Activated gamma-delta T cell (primary cell): ENCODE measurements around the gene TMEM140.
"Not testable (repeated sequence)": the region's sequence is repeated elsewhere in the genome, so short reads cannot be mapped to it uniquely, and the experiment has no call there.

Experiments
- DNase-seq: peaks from one replicate; lab custom pipeline; 2025; lab: John Stamatoyannopoulos, UW

Gene TMEM140

DNA sequence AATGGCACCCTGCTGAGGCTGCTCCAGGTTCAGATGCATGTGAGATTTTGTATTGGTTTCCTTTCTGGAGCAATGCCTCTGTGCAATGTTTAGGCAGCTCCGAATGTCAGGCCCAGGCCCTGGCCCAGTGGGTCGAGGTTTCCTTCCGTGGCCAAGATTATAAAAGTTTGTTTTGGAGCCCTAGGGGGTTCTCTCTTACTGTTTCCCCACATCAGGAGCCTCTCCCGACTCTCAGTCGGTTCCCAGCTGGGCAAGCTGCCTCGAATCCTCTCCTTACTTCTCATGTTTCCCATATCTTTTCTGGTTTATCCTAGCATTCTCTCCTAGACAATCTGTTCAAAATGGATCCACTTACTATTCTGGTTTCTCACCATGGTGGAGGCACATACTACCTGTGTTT is 11.0 kb downstream of the TMEM140 start:
- no peak for DNase-seq

DNA sequence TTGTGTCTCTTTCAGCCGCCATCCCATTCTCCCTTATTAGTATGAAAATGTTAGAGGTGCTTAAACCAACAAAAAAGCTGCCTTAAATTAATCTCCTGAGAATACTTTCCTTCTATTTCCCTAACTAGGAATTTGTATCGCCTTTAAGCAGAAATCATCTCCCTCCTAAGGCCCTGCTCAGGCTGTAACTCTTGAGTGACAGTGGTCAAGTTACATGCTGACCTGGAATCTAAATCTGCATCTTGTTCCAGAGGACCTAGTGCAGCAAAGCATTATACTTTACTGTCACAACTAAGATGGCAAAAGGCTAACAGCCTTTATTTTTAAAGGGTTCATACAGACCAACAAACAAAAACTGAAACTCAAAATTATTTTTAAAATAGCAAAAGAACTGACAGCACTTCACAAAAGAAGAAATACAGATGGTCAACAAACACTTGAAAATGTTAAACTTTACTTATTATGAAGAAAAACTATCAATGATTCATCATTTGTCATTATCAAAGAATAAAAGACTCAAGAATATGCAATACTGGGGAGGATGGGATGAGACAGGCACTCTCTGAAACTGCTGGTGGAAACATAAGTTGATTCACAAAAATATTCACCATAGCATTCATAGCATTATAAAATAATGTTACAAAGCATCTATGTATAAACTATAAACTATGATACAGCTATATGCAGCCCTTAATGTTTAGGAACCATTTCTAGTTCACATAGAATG is 11.7 kb downstream of the TMEM140 start:
- DNase-seq, result no peak

DNA sequence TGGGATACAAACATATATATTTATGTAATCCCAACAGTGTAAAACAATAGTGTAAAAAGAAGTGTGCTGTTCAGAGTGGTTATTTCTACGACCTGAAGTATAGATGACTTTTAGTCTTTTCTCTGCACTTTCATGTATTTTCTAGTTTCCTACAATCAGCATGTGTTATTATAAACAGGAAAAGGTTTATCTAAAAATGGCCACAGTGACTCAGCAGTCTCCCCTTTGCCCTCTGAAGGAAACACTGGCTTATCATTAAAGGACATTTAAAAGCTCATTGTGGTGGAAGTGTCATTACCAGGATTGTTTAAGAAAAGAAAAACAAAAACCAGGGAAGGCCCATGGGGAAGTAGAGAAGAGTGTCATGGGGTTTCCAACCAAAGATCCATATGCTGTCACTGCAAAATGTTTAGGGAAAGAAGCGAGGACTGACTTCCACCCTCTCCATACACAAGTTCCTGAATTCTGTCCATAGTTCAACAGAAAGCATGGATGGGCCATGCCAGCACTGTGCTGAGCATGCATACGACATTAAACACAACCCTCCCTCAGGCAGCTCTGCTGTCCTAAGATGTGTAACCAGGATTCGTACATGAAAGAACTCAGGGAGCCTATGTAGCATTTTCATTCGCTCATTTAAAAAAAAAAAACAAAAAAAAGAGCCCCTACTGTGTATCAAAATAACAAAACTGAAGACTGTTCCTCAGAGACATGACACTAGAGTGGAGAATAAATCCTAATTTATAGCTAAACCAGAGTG is 12.4 kb downstream of the TMEM140 start:
- DNase-seq, result no peak

DNA sequence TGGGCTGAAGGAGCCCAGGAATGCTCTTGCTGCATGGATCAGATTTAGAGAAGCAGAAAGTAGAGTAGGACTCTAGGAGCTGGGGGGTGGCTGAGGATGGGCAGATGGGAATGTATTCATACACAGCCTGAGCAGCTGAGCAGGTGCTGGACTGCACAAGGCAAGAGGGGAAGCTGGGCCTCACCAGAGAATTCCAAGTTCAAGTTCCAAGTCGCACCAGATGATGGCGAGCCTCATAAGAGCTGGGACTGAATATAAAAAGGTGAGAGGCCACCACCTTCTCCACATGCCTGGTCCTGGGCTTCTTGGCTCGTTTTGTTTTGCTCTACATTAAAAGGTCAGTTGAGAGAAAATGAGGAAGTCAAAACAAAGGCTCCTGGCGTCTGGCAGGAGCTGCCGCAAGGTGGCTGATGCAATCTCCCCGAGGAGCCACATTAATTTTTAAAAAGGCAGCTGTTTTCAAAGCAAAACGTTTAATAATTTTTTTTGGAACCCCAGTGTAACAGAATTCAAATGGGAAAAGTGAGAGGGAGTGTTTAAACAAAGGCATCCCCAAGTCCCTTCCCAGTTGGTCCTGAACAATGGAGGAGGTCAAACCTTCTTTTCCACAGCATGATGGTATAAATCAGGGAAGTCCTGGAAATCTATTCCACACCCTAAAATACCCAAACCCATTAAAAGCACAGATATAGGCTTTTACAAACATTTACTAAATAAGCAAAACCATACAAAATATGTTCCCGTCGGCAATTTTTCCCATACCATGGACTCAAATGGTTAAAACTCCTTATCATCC is 13.2 kb downstream of the TMEM140 start:
- DNase-seq, result no peak

DNA sequence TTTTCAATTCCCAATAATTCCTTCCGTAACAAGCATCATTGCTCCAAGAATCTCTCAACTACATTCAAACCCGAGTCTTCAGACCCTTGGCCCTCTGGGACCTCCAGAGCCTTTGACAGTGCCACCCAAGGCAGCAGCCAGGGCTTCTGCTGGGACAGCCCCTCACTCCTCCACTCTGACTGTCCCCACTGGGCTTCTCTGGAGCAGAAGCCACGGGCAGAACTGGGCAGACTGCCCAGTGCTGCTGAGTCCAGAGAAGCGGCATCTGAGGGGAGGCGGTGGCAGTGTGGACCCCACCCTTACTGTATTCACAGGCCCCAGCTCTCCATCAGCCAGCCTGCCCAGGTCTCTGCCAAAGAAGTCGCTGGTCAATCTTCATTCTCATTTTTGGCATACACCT is 13.8 kb downstream of the TMEM140 start:
- DNase-seq, result no peak

DNA sequence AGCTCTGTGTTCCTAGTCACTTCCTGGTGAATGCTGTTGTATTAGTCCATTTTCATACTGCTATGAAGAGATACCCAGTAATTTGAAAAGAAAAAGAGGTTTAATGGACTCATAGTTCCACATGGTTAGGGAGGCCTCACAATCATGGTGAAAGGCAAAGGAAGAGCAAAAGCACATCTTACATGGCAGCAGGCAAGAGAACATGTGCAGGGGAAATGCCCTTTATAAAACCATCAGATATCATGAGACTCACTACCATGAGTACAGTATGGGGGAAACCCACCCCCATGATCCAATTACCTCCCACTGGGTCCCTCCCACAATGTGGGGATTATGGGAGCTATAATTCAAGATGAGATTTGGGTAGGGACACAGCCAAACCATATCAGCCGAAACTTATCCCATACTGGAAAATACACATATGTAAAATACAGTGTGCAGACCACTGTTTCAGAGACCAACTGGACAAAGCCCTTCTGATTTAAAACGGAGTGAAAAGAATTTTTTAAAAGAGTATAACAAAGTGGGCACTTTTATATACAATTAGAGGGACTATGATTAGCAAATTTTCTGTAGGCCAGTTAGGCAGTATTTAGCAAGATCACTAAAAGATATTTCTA is 14.6 kb downstream of the TMEM140 start:
- no peak for DNase-seq

DNA sequence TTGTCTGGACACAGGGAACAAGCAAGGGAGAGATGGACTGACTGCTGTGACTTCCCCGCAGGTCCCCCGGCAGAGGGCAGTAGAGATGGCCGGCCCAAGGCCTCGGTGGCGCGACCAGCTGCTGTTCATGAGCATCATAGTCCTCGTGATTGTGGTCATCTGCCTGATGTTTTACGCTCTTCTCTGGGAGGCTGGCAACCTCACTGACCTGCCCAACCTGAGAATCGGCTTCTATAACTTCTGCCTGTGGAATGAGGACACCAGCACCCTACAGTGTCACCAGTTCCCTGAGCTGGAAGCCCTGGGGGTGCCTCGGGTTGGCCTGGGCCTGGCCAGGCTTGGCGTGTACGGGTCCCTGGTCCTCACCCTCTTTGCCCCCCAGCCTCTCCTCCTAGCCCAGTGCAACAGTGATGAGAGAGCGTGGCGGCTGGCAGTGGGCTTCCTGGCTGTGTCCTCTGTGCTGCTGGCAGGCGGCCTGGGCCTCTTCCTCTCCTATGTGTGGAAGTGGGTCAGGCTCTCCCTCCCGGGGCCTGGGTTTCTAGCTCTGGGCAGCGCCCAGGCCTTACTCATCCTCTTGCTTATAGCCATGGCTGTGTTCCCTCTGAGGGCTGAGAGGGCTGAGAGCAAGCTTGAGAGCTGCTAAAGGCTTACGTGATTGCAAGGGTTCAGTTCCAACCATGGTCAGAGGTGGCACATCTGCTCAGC is 16.6 kb downstream of the TMEM140 start:
- no peak for DNase-seq

DNA sequence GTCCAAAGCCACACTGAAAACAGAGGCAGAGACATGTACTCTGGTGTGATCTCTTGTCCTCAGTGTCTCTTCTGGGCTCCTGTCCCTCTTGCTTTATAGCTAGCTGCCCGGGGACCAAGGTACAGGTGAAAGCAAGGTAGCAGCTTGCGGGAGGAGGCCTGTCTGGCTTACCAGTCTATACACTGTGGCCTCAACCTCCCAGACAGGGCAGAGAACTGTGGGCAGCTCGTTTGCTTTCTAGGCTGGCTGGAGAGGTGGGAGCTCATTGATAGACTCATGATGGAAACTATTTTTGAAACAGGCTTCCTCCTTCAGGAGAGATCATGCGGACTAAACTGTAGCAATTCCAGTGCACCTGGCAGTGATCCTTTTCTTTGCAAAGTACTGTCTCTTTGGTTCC is 18.0 kb downstream of the TMEM140 start:
- no peak for DNase-seq

DNA sequence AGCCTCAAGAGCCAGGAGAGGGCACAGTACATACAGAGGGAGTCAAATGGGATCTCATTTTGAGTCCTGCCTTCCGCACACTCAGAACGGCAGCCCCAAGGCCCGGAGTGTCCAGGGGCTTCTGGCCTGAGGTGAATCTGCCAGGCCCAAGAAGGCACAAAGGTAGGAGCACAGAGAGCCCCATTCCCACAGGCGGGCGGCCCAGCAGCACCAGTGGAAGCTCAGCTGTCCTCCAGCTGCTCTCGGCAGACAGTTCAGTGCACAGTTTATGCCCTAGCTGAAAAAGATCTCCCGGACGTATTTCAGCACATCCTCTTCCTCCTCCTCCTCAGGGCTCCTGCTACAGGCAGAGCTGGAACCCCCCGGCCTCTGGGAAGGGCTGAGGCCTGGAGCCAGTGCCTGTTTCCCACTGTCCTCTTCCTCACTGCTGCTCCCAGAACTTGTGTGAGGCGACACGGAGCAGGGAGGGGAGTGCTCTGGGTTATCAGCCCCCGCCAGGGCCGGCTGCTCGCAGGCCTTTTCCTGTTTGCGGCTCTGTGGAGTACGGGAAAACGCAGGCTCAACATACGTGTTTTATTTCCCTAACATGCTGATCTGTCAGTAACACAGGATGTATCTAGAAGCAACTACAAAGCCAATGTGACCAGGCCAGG is 18.6 kb downstream of the TMEM140 start:
- DNase-seq, result no peak

DNA sequence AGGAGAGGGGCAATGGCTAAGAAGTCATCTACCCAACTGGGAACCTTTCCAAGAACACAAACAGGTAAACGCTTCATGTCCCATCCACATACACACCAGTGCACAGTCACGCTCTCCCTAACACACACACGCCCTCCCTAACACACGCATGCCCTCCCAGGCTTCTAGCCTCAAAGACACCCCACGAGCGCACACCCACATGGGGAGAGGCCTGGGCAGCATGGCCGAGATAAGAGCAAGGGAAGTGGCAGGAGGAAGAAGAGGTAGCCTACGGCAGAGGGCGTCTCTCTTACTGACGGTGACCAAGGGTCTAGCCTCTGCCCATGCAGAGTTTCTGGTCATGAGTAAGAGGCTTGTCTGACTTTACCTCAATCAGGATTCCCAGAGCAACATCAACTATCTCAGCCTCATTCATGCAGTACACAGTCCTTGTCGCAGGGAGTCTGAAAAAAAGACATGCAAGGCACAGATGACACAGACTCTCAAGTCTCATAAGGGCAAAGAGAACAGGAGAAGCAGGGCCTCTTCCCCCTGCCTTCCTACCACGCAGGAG is 19.6 kb downstream of the TMEM140 start:
- DNase-seq, result no peak

DNA sequence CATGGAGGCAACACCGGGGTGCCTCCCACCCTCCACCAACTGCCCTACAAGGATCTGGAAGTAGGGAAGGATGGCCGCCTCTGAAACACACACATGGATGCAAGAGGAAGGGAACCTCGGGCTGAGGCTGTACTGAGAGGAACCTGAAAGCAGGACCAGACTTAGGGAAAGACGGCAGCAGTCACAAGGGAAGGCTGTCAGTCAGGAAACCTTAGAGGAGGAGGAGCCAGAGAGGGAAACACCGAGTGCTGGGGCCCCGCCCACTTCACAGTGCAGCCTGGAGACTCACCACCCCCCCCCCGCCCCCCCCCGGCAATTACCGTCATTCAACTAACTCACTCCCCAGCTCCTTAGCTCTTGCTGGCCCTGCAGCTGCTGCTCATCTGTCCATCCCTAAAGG is 20.1 kb downstream of the TMEM140 start:
- DNase-seq, result no peak

DNA sequence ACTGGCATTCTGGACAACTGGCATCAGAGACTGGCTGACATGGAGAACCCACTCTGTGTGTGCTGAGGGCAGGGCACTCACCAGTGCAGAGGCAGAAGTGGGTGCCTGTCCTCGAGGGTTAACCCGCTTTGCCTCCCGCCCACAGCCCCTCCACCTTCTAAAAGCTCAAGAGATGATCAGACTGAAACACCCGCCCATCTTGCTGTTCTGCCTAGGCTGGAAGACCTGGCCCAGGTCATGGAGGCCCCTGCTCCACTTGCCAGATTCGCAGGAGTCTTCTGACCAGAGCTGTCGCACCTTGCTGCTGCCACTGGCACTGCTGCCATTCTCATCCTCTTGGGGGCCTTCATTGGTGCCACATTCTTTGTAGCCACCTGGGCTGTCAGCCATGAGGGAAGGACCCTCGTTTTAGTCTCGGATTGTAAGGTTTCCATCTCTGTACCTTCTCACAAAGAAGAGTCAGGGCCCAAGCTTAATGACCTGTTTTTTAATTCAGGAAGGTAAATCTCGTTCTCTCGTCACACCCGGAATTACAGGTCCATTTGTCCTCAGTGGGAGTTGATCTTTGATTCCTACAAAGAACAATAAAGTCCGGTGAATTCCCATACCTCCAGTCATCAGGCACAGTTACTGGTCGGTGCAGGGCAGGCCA is 20.7 kb downstream of the TMEM140 start:
- DNase-seq, result no peak

DNA sequence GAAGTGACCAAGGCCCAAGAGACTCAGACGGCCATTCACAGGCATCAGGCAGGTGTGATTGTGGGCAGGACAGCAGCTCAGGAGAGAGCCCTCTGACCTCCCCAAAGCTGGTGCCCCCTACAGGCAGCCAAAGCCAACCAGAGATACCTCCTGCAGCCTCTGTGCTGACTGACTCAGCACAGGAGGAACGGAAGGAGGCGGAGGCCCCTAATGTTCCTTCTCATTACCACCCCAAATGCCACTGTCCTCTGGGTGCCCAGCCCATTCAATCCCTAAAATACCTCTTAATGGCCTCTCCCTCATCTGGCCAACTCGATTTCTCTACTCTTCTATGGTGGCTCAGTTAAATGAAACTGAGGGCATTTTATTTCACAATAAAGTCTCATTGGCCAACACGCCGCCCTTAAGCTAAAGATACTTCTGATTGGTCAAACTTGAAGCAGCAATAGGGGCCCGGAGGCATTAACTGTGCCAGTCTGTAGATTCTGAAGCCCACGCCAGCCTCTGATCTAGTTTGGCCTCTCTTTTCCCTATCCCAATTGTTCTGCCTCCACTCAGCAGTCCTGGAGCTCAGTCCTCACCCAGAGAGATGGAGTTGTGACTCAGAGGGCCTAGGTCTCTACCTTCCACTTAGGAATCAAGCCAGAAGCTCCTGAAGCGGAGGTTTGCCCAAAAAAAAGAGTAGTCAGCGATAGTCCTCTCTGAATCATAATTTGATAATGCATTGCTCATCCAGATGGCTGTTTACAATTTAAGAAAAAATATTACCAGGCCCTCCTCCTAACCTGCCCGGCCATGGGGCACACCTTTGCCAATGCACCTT is 21.5 kb downstream of the TMEM140 start:
- DNase-seq, result no peak

DNA sequence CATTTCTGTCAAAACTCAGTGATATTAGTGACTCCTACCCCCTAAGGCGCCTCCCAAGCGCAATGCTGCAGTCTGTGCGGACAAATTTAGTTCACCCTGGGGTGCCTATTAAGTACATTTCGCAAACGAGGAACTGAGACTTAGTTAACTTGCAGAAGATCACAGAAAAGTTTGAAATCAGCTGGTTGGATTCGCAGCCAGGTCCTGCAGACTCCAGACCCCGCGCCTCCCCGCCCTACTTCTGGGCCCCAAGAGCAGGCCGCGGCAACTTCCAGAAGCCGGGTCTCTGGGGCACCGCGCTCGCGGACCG is 22.0 kb downstream of the TMEM140 start:
- DNase-seq, result no peak

DNA sequence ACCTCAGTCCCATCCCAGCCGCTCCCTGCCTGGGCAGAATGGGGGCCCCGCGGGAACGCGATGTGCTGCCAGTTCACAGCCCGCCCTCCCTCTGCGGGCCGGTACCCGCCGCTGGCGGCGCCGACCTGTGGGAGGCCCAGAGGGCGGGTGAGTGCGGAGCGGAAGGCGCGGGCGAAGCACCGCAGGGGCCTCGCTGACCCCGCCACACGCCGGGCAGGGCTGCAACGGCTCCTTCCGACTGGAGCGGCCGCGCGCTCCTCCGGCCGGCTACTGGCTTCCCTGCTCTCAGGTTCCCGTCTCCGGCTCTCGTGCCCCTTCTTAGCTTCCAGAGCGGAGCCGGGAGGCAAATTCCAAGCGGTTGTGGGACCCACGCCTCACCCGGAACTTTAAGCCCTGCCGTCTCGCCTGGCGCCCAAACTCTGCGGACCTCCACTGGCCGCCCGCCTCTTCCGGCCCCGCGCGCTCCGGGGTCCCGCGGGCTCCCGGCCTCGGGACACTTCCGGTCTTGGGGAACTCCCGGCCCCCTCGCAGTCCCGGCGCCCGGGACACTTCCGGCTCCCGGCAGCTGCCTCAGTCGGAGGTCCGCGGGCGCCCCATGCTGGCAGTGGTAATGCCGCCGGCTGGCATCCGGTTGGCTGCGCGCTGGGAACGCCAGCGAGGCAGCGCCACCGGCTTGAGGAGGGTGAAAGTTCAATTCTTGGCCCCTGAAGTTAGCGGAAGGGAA is 22.6 kb downstream of the TMEM140 start, which contains the start of gene CYREN:
TSS of gene CYREN (minus strand) at position 434 of the 724 bp plus-strand sequence. CDS start 1,785 bp downstream, outside the sequence.
- peak; percentile 85 for DNase-seq

DNA sequence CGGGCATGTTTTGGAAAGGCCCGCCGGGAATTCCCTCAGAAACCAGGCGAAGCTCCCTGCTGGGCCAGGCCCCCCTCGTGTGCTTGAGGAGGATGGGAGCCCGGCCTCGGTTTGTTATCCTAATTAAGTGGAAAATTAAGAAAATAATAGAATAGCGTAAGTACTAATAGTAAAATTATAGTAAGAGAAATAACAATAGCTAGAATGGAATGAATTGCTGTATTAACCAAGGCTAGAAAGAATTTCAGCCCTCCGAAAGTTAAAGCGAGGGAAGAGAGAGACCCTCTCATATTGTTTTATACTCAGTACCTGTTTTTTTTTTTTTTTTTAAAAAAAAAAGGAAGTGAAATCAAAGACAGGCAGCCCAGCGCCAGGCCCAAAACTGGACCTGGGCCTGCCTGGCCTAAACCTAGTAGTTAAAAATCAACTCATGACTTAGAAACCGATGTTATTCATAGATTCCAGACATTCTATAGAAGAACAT is 23.2 kb downstream of the TMEM140 start:
- DNase-seq, result not testable (repeated sequence)

DNA sequence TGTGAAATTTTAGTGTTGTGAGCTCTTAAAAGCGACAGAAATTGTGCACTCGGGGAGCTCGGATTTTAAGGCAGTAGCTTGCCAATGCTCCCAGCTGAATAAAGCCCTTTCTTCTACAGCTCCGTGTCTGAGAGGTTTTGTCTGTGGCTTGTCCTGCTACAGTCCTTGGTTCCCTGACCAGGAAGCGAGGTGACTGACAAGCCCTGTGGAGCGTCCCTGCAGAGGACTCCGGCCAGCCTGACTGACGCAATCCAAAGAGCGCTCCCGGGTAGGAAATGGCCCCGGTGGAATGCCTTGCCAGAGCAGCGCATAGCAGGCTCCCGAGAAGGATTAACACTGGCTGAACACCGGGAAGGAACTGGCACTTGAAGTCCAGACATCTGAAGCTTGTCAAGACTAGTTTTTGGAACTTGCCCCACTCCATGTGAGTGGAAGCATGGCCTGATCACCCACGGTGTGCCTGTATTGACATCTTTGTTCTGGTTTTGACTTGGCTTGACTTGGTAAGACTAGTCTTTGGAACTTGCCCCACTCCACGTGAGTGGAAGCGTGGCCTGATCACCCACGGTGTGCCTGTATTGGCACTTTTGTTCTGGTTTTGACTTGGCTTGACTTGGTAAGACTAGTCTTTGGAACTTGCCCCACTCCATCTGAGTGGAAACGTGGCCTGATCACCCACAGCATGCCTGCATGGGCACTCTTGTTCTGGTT is 23.9 kb downstream of the TMEM140 start:
- DNase-seq, result not testable (repeated sequence)

DNA sequence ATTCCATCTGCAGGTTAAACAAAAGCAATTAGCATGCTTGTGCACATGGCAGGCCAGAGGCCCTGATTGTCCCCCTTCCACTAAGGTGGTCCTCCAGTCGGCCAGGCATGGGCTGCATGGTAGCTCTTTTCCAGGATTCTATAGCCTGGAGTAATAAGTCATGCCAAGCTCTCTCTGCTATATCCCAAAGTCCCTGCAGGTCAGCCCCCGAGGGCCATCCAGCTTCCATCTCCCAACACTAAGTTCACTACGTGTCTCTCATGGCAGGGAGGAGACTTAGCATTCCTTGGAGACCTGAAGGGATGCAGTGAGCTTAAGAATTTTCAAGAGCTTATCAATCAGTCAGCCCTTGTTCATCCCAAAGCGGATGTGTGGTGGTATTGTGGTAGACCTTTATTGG is 26.0 kb downstream of the TMEM140 start:
- not testable (repeated sequence) for DNase-seq
